MM.1S (cell line): ENCODE results near the gene CTXND2.
A peak's percentile ranks its signal among the peaks of the same experiment; 100 is the strongest.

Experiments used
- DNase-seq: peaks from one replicate; pipeline ENCODE4 v3.0.0-alpha.2; 2015
- H2AFZ ChIP-seq: fragments of 300-600 bp; sonication (generic); 2 replicates; pipeline ENCODE4 v1.6.0; 2016; ENCODE audit warnings: antibody characterized with exemption, low read length
- H3F3A ChIP-seq: fragments of 300-600 bp; sonication (generic); 2 replicates; pipeline ENCODE4 v1.6.1; 2016; ENCODE audit warnings: mild to moderate bottlenecking, antibody characterized with exemption, low read length, moderate library complexity, mixed read lengths; ENCODE audit not compliant: insufficient read depth
- H3K27ac ChIP-seq: fragments of 300-600 bp; sonication (generic); 2 replicates; pipeline ENCODE4 v1.5.1; 2016; ENCODE audit warnings: mild to moderate bottlenecking, low read length
- H3K27me3 ChIP-seq: fragments of 300-600 bp; sonication (generic); replicated peaks from 2 replicates; pipeline ENCODE4 v1.6.0; 2016; ENCODE audit warnings: low read length; ENCODE audit not compliant: insufficient read depth
- H3K36me3 ChIP-seq: fragments of 300-600 bp; sonication (generic); replicated peaks from 2 replicates; pipeline ENCODE4 v1.6.1; 2016; ENCODE audit warnings: mild to moderate bottlenecking, low read length, mixed read lengths; ENCODE audit not compliant: insufficient read depth
- H3K4me1 ChIP-seq: fragments of 300-600 bp; sonication (generic); 2 replicates; pipeline ENCODE4 v1.6.1; 2016; ENCODE audit warnings: low read length, mixed read lengths
- H3K4me2 ChIP-seq: fragments of 300-600 bp; sonication (generic); 2 replicates; pipeline ENCODE4 v1.6.0; 2016; ENCODE audit warnings: low read depth, low read length
- H3K4me3 ChIP-seq: fragments of 300-600 bp; sonication (generic); 2 replicates; pipeline ENCODE4 v1.5.1; 2016; ENCODE audit warnings: low read length, mixed read lengths
- H3K79me2 ChIP-seq: fragments of 300-600 bp; sonication (generic); 2 replicates; pipeline ENCODE4 v1.6.1; 2016; ENCODE audit warnings: mixed run types, low read length, mixed read lengths
- H3K9ac ChIP-seq: fragments of 300-600 bp; sonication (generic); 2 replicates; pipeline ENCODE4 v1.6.1; 2016; ENCODE audit warnings: low read length, mixed read lengths
- H3K9me2 ChIP-seq: fragments of 300-600 bp; sonication (generic); replicated peaks from 2 replicates; pipeline ENCODE4 v1.6.1; 2016; ENCODE audit warnings: mild to moderate bottlenecking, low read length, mixed read lengths; ENCODE audit not compliant: insufficient read depth
- H3K9me3 ChIP-seq: fragments of 300-600 bp; sonication (generic); replicated peaks from 2 replicates; pipeline ENCODE4 v1.6.1; 2016; ENCODE audit warnings: mild to moderate bottlenecking, low read length, mixed read lengths; ENCODE audit not compliant: insufficient read depth
- H4K20me1 ChIP-seq: fragments of 300-600 bp; sonication (generic); 2 replicates; pipeline ENCODE4 v1.6.1; 2016; ENCODE audit warnings: mild to moderate bottlenecking, low read length, moderate library complexity, mixed read lengths; ENCODE audit not compliant: insufficient read depth
- CTCF ChIP-seq: fragments of 300-600 bp; sonication (generic); IDR thresholded peaks from 2 replicates; pipeline ENCODE4 v1.5.1; 2016; ENCODE audit warnings: antibody characterized with exemption, low read length, mixed read lengths
- EZH2 ChIP-seq: fragments of 300-600 bp; sonication (generic); optimal IDR thresholded peaks from 2 replicates; pipeline ENCODE3; 2017; ENCODE audit warnings: low read depth, mild to moderate bottlenecking, antibody characterized with exemption, low read length, mixed read lengths
- EZH2phosphoT487 ChIP-seq: fragments of 300-600 bp; sonication (generic); IDR thresholded peaks from 2 replicates; pipeline ENCODE4 v1.6.1; 2018; ENCODE audit warnings: antibody characterized with exemption, low read length

Gene CTXND2

GRCh38 chr1:150888727-150889126 lies 1.8 kb downstream of the CTXND2 start:
- H3K9me3 ChIP-seq: no peaks in the 10 kb centered on the region
- no peak for TF ChIP-seq EZH2phosphoT487
- no peak for TF ChIP-seq EZH2
- TF ChIP-seq CTCF: no peak

GRCh38 chr1:150890033-150890416 lies 3.1 kb downstream of the CTXND2 start:
- no peaks in the 10 kb centered on the region for H3K9me2 ChIP-seq
- peak overlapping the region; percentile 3 for H2AFZ ChIP-seq
- H3K4me1 ChIP-seq: peaks cover 22% of the 10 kb centered on the region
- TF ChIP-seq CTCF (no peak), EZH2 (no peak), EZH2phosphoT487 (no peak)
- peak overlapping the region; percentile 55; the same call in 1 of the 2 replicates for H3K27ac ChIP-seq
- H3K9ac ChIP-seq: peak overlapping the region; percentile 4; the same call in 1 of the 2 replicates
- no peaks in the 10 kb centered on the region for H3K9me3 ChIP-seq
- no peaks in the 10 kb centered on the region for H3K36me3 ChIP-seq
- no peaks in the 10 kb centered on the region for H3K27me3 ChIP-seq
- H3K4me2 ChIP-seq: peak overlapping the region; percentile 49
- H3K4me3 ChIP-seq: peak overlapping the region; percentile 4; the same call in 1 of the 2 replicates
- H4K20me1 ChIP-seq: no peaks in the 10 kb centered on the region
- DNase-seq: peak; percentile 72
- peaks cover 15% of the 10 kb centered on the region for H3F3A ChIP-seq
- H3K79me2 ChIP-seq: no peaks in the 10 kb centered on the region

More at GRCh38 chr1:150888727-150889126, 1.8 kb downstream of the CTXND2 start:
- no peaks in the 10 kb centered on the region for H3K79me2 ChIP-seq
- peaks cover 20% of the 10 kb centered on the region for H3F3A ChIP-seq
- H3K27me3 ChIP-seq: no peaks in the 10 kb centered on the region
- H3K27ac ChIP-seq: no peak overlapping the region
- H3K4me3 ChIP-seq: no peak overlapping the region
- no peaks in the 10 kb centered on the region for H4K20me1 ChIP-seq
- no peak overlapping the region for H2AFZ ChIP-seq
- no peak overlapping the region for H3K4me2 ChIP-seq
- H3K36me3 ChIP-seq: no peaks in the 10 kb centered on the region
- H3K4me1 ChIP-seq: peaks cover 18% of the 10 kb centered on the region
- DNase-seq: no peak
- no peak overlapping the region for H3K9ac ChIP-seq
- H3K9me2 ChIP-seq: no peaks in the 10 kb centered on the region

GRCh38 chr1:150893336-150893913 lies 6.5 kb downstream of the CTXND2 start:
- Histone ChIP-seq H3K27me3 (no peaks in the 10 kb centered on the region), H3K4me1 (peaks cover 30% of the 10 kb centered on the region), H3K4me2 (no peak overlapping the region), H4K20me1 (no peaks in the 10 kb centered on the region), H3K9me2 (no peaks in the 10 kb centered on the region), H3K9me3 (no peaks in the 10 kb centered on the region), H3K27ac (no peak overlapping the region), H3K9ac (no peak overlapping the region), H2AFZ (no peak overlapping the region), H3K36me3 (no peaks in the 10 kb centered on the region), H3F3A (peaks cover 15% of the 10 kb centered on the region), H3K4me3 (no peak overlapping the region), H3K79me2 (no peaks in the 10 kb centered on the region)
- no peak for DNase-seq
- TF ChIP-seq EZH2: no peak
- no peak for TF ChIP-seq CTCF
- TF ChIP-seq EZH2phosphoT487: no peak
